NB4 (cell line): Measurements from ENCODE around the gene TFF2.

Experiments used
- DNase-seq: peaks from one replicate; pipeline ENCODE4 v3.0.0; 2010; ENCODE audit warnings: low read depth
- H3K4me3 ChIP-seq: one replicate; pipeline ENCODE4 v1.5.1; 2011; ENCODE audit warnings: mild to moderate bottlenecking, low read depth, low read length, moderate library complexity
- CTCF ChIP-seq: IDR thresholded peaks from one replicate; pipeline ENCODE4 v1.5.1; 2012; ENCODE audit warnings: low read depth, low read length
- MAX ChIP-seq: IDR thresholded peaks from 2 replicates; pipeline ENCODE4 v1.6.1; 2011; ENCODE audit warnings: low read depth, low read length
- MYC ChIP-seq: IDR thresholded peaks from 2 replicates; pipeline ENCODE4 v1.6.1; 2011; ENCODE audit warnings: low read depth, low read length
- POLR2A ChIP-seq: IDR thresholded peaks from 2 replicates; pipeline ENCODE4 v1.6.1; 2011; ENCODE audit warnings: mild to moderate bottlenecking; ENCODE audit not compliant: insufficient read length; ENCODE audit errors: extremely low read depth

Gene TFF2

GRCh38 chr21:42310411-42311001 is 40.3 kb downstream of the TFF2 start:
- DNase-seq, result no peak
- H3K4me3 ChIP-seq, result no peak overlapping the region
- TF ChIP-seq MYC, result no peak
- TF ChIP-seq MAX, result no peak
- TF ChIP-seq CTCF, result no peak
- no peak for TF ChIP-seq POLR2A

- TF ChIP-seq MYC, result no peak
- TF ChIP-seq MAX, result no peak
- peak; percentile 63 for TF ChIP-seq CTCF
- no peak for TF ChIP-seq POLR2A
- H3K4me3 ChIP-seq, result no peak overlapping the region
- DNase-seq, result peak; percentile 53
Measured at GRCh38 chr21:42309753-42310213, 41.0 kb downstream of the TFF2 start.

- no peak overlapping the region for H3K4me3 ChIP-seq
- no peak for DNase-seq
- no peak for TF ChIP-seq MAX
- TF ChIP-seq MYC, result no peak
- no peak for TF ChIP-seq POLR2A
- no peak for TF ChIP-seq CTCF
Measured at GRCh38 chr21:42308914-42309752, 41.7 kb downstream of the TFF2 start.

- no peak for TF ChIP-seq MAX
- no peak overlapping the region for H3K4me3 ChIP-seq
- DNase-seq, result no peak
Measured at GRCh38 chr21:42308161-42308913, 42.5 kb downstream of the TFF2 start.

- no peak for DNase-seq
- TF ChIP-seq MYC (no peak), MAX (no peak), CTCF (no peak), POLR2A (no peak)
- no peak overlapping the region for H3K4me3 ChIP-seq
Measured at GRCh38 chr21:42307106-42307505, 43.7 kb downstream of the TFF2 start.
